ENCODE measurements around the gene SLC16A3.

SLC16A3 gene

GRCh38 chr17:82231312-82231561 lies 2.4 kb downstream of the SLC16A3 start:
- TF ChIP-seq YY1 (IDR thresholded peaks at IDR 0.05; ENCODE audit: insufficient read depth, insufficient read length) (no peak), SUZ12 (IDR thresholded peaks at IDR 0.05; ENCODE audit: extremely low read depth, insufficient read depth, insufficient read length) (no peak), ZNF274 (IDR thresholded peaks at IDR 0.05; ENCODE audit: low read depth, low read length) (no peak)
- no peak for DNase-seq (ENCODE audit: low read depth, low spot score)
- H3K36me3 ChIP-seq (ENCODE audit: insufficient read depth, insufficient read length, low read length) = peaks cover 33% of the 10 kb centered on the region
- peak overlapping the region; percentile 80 for H3K9ac ChIP-seq (ENCODE audit: insufficient read length, low read depth)
- H3K4me3 ChIP-seq (ENCODE audit: insufficient read length, low read depth) = peak overlapping the region; percentile 63
- no peaks in the 10 kb centered on the region for H3K9me3 ChIP-seq (ENCODE audit: insufficient read depth, low read length)
- peaks cover 21% of the 10 kb centered on the region for H3K27me3 ChIP-seq (ENCODE audit: insufficient read depth, insufficient read length)
- H3K4me1 ChIP-seq (ENCODE audit: insufficient read depth, insufficient read length) = peaks cover 48% of the 10 kb centered on the region

GRCh38 chr17:82231562-82232321 lies 2.9 kb downstream of the SLC16A3 start:
- peaks cover 21% of the 10 kb centered on the region for H3K27me3 ChIP-seq (ENCODE audit: insufficient read depth, insufficient read length)
- TF ChIP-seq ZNF274 (IDR thresholded peaks at IDR 0.05; ENCODE audit: low read depth, low read length) = no peak
- TF ChIP-seq YY1 (IDR thresholded peaks at IDR 0.05; ENCODE audit: insufficient read depth, insufficient read length) = no peak
- TF ChIP-seq SUZ12 (IDR thresholded peaks at IDR 0.05; ENCODE audit: extremely low read depth, insufficient read depth, insufficient read length) = no peak
- H3K9me3 ChIP-seq (ENCODE audit: insufficient read depth, low read length) = no peaks in the 10 kb centered on the region
- peaks cover 38% of the 10 kb centered on the region for H3K36me3 ChIP-seq (ENCODE audit: insufficient read depth, insufficient read length, low read length)
- peaks cover 49% of the 10 kb centered on the region for H3K4me1 ChIP-seq (ENCODE audit: insufficient read depth, insufficient read length)
- peak overlapping the region; percentile 80 for H3K9ac ChIP-seq (ENCODE audit: insufficient read length, low read depth)
- no peak for DNase-seq (ENCODE audit: low read depth, low spot score)
- peak overlapping the region; percentile 63 for H3K4me3 ChIP-seq (ENCODE audit: insufficient read length, low read depth)

- H3K4me3 ChIP-seq (ENCODE audit: insufficient read length, low read depth) = peak overlapping the region; percentile 63
- peaks cover 45% of the 10 kb centered on the region for H3K36me3 ChIP-seq (ENCODE audit: insufficient read depth, insufficient read length, low read length)
- DNase-seq (ENCODE audit: low read depth, low spot score) = no peak
- peaks cover 48% of the 10 kb centered on the region for H3K4me1 ChIP-seq (ENCODE audit: insufficient read depth, insufficient read length)
- peaks cover 19% of the 10 kb centered on the region for H3K27me3 ChIP-seq (ENCODE audit: insufficient read depth, insufficient read length)
- peak overlapping the region; percentile 80 for H3K9ac ChIP-seq (ENCODE audit: insufficient read length, low read depth)
- H3K9me3 ChIP-seq (ENCODE audit: insufficient read depth, low read length) = no peaks in the 10 kb centered on the region
- TF ChIP-seq YY1 (IDR thresholded peaks at IDR 0.05; ENCODE audit: insufficient read depth, insufficient read length) (no peak), ZNF274 (IDR thresholded peaks at IDR 0.05; ENCODE audit: low read depth, low read length) (no peak), SUZ12 (IDR thresholded peaks at IDR 0.05; ENCODE audit: extremely low read depth, insufficient read depth, insufficient read length) (no peak)
These were observed 3.5 kb downstream of the SLC16A3 start for GRCh38 chr17:82232322-82232820.

GRCh38 chr17:82232876-82233785 lies 4.3 kb downstream of the SLC16A3 start:
- H3K4me1 ChIP-seq (ENCODE audit: insufficient read depth, insufficient read length) = peaks cover 56% of the 10 kb centered on the region
- no peak for DNase-seq (ENCODE audit: low read depth, low spot score)

GRCh38 chr17:82234211-82235055 lies 5.6 kb downstream of the SLC16A3 start:
- H3K4me1 ChIP-seq (ENCODE audit: insufficient read depth, insufficient read length) = peaks cover 59% of the 10 kb centered on the region
- peak overlapping the region; percentile 53 for H3K9ac ChIP-seq (ENCODE audit: insufficient read length, low read depth)
- no peak overlapping the region for H3K4me3 ChIP-seq (ENCODE audit: insufficient read length, low read depth)
- DNase-seq (ENCODE audit: low read depth, low spot score) = no peak
- TF ChIP-seq ZNF274 (IDR thresholded peaks at IDR 0.05; ENCODE audit: low read depth, low read length) = no peak
- TF ChIP-seq SUZ12 (IDR thresholded peaks at IDR 0.05; ENCODE audit: extremely low read depth, insufficient read depth, insufficient read length) = no peak
- TF ChIP-seq YY1 (IDR thresholded peaks at IDR 0.05; ENCODE audit: insufficient read depth, insufficient read length) = no peak
- H3K27me3 ChIP-seq (ENCODE audit: insufficient read depth, insufficient read length) = peaks cover 8% of the 10 kb centered on the region
- peaks cover 61% of the 10 kb centered on the region for H3K36me3 ChIP-seq (ENCODE audit: insufficient read depth, insufficient read length, low read length)
- no peaks in the 10 kb centered on the region for H3K9me3 ChIP-seq (ENCODE audit: insufficient read depth, low read length)

More at GRCh38 chr17:82232876-82233785, 4.3 kb downstream of the SLC16A3 start:
- H3K36me3 ChIP-seq (ENCODE audit: insufficient read depth, insufficient read length, low read length) = peaks cover 52% of the 10 kb centered on the region
- H3K9ac ChIP-seq (ENCODE audit: insufficient read length, low read depth) = peak overlapping the region; percentile 51
- no peaks in the 10 kb centered on the region for H3K9me3 ChIP-seq (ENCODE audit: insufficient read depth, low read length)
- peaks cover 11% of the 10 kb centered on the region for H3K27me3 ChIP-seq (ENCODE audit: insufficient read depth, insufficient read length)
- no peak overlapping the region for H3K4me3 ChIP-seq (ENCODE audit: insufficient read length, low read depth)
- no peak for TF ChIP-seq ZNF274 (IDR thresholded peaks at IDR 0.05; ENCODE audit: low read depth, low read length)
- TF ChIP-seq YY1 (IDR thresholded peaks at IDR 0.05; ENCODE audit: insufficient read depth, insufficient read length) = no peak
- no peak for TF ChIP-seq SUZ12 (IDR thresholded peaks at IDR 0.05; ENCODE audit: extremely low read depth, insufficient read depth, insufficient read length)

- Histone ChIP-seq H3K9ac (ENCODE audit: insufficient read length, low read depth) (peak overlapping the region; percentile 70), H3K9me3 (ENCODE audit: insufficient read depth, low read length) (no peaks in the 10 kb centered on the region), H3K4me1 (ENCODE audit: insufficient read depth, insufficient read length) (peaks cover 59% of the 10 kb centered on the region), H3K4me3 (ENCODE audit: insufficient read length, low read depth) (no peak overlapping the region), H3K27me3 (ENCODE audit: insufficient read depth, insufficient read length) (peaks cover 2% of the 10 kb centered on the region), H3K36me3 (ENCODE audit: insufficient read depth, insufficient read length, low read length) (peaks cover 62% of the 10 kb centered on the region)
- TF ChIP-seq SUZ12 (IDR thresholded peaks at IDR 0.05; ENCODE audit: extremely low read depth, insufficient read depth, insufficient read length) (no peak), YY1 (IDR thresholded peaks at IDR 0.05; ENCODE audit: insufficient read depth, insufficient read length) (no peak)
- no peak for DNase-seq (ENCODE audit: low read depth, low spot score)
These were observed 6.4 kb downstream of the SLC16A3 start for GRCh38 chr17:82235056-82235774.
